NCI-H345 treated with DMSO at 0.1 percent for 48 hours (cell line): Measurements from ENCODE around the gene DCP1B.

Experiments used
- DNase-seq: peaks from one replicate; lab custom pipeline; 2025; ENCODE audit not compliant: unreplicated experiment; lab: John Stamatoyannopoulos, UW

The DCP1B gene

GRCh38 chr12:1935700-1936378 lies 68.4 kb downstream of the DCP1B start:
- DNase-seq, result no peak

GRCh38 chr12:1935242-1935641 lies 69.0 kb downstream of the DCP1B start:
- DNase-seq, result no peak

GRCh38 chr12:1934831-1935230 lies 69.4 kb downstream of the DCP1B start:
- no peak for DNase-seq

- no peak for DNase-seq
Measured at GRCh38 chr12:1934068-1934467, 70.2 kb downstream of the DCP1B start.

- no peak for DNase-seq
Measured at GRCh38 chr12:1933342-1934051, 70.8 kb downstream of the DCP1B start.

DNA sequence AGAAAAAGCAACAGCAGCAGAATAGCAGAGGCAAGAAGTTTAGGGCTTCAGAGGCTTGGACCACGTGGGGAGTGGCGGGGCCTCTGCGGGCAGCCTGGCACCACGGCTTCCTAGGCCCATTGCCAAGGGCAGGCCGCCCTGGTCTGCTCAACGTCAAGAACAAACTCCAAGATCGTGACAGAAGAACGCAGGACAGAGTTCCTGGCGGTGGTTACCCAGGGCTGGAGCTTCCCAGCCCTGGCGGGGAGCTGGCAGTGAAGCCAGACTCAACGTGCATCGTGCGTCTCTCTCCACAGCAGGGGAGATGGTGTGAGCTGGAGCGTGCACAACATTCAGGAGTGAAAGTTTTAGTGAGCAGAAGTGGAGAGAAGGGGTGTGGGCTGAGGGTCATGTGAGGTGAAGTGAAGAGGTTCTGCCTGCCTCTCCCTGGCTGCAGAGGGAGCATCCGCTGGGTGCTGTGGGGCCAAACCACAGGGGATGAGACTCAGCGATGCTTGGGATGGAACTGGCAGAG lies 71.9 kb downstream of the DCP1B start:
- DNase-seq, result no peak

GRCh38 chr12:1931642-1932041 lies 72.6 kb downstream of the DCP1B start:
- no peak for DNase-seq

DNA sequence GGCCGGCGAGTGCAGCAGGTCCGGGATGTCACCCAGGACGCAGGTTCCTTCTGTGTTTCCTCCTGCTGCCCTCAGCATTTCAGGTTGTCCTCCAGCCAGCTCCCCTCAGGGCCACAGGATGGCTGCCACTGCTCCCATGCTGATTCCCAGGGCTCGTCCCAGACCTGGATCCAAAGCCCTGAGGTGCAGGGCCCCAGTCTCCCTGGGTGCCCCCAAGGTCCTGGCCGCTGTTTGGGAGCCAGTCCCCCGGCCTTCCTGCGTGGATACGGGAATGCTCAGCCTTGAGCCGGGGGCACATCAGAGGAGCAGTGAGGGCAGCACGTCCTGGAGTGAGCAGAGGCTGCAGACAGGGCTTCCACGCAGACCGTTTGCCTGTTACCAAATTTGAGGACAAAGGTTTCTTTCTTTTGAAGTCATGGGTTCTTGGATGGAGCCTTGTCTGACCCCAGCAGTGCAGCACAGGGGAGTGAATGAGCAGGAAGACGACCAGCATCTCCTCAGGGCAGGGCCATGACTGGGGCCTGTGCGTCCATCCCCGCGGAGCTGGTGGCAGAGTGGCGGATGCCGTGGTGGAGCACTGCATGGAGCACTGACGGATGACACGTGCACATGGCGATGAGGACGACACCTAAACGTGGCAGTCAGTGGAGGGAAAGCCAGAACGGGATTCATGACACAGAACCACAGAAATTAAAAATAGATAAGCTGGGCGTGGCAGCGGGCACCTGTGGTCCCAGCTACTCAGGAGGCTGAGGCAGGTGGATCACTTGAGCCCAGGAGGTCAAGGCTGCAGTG lies 73.3 kb downstream of the DCP1B start:
- no peak for DNase-seq

GRCh38 chr12:1929985-1930802 lies 74.1 kb downstream of the DCP1B start:
- DNase-seq, result no peak

- no peak for DNase-seq
Measured at GRCh38 chr12:1929241-1929984, 74.8 kb downstream of the DCP1B start.

DNA sequence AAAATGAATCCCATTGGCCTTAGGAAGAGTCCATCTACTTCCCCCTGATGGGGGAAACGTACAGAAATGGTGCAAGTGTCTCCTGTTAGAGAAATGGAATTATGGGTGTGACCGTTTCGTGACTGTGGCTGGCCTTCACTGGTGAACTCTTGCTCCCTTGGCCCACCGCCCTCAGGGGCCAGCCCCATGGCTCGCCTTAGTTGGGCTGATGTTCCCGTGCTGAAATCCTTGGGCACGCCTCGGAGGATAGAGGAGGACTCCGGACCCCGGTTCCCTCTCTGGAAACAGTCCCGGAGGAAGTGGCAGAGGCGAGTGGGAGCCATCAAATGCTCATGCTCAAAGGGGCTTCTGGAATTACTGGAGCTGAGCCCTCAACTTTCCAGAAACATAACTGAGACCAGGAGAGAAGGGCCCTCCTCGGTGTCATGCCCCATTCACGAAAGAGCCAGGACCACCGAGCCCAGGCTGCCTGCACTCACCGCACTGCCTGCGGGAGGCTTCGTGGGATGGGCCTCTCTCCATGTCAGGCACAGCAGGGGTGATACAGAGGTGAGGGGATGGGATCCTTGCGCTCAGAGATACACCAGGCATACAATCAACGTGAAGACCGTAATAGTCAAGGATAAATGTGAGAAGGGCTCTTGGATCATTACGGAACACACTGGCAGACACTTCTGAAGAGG lies 75.7 kb downstream of the DCP1B start:
- no peak for DNase-seq

- DNase-seq, result no peak
Measured at GRCh38 chr12:1927751-1928351, 76.4 kb downstream of the DCP1B start.

GRCh38 chr12:1927051-1927680 lies 77.1 kb downstream of the DCP1B start:
- DNase-seq, result no peak

GRCh38 chr12:1926251-1926657 lies 78.0 kb downstream of the DCP1B start:
- DNase-seq, result no peak

- DNase-seq, result no peak
Measured at GRCh38 chr12:1925684-1926006, 78.6 kb downstream of the DCP1B start.

GRCh38 chr12:1924996-1925683 lies 79.1 kb downstream of the DCP1B start:
- no peak for DNase-seq

DNA sequence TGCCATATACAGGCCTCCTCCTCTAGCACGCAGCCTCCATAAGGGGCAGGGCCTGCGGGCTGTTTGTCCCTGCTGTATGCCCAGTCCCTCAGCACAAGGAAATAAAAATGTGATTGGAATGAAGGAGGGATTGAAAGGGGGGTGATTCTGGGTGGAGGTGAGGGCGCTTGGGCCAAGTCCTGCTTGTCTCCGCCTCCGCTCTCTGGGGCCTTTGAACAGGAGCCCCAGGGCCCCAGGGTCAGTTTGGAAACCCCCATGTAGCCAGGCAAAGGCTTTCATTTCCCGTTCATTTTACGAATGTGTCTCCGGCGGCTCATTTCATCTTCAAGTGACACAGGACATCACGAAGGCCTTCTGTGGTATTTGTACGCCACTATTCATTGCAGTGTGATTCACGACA lies 81.3 kb downstream of the DCP1B start:
- no peak for DNase-seq

DNA sequence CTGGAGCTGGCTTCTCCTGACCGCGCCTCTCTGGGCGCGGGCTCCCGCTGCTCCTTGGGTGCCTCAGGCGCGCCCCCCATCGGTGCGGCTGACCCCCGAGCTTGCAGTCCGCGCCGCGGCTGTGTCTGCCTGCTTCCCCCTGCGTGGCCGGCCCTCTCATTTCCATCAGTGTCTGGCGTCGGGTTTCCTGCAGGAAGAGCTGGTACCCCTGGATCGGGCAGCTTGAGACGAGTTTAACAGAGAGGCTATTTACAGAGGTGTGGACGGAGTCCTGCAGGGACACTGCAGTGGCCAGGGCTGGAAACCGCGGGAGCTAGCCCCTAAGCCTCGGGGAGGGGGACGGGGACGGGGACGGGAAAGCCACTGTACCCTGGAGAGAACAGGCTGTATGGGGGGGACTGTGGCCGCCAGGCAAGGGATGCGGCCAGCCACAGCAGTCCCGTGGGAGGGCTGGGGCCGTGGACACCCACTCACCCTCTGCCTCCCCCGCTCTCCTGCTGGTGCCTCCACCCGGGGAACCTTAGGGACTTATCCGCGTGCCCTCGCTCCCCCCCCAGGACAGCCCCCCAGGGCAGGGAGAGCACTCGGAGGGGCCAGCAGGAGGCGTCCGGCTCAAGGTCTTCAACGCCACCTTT lies 82.1 kb downstream of the DCP1B start:
- no peak for DNase-seq
